Psoas muscle (tissue), 8 donors: ENCODE measurements around the gene HK3. TPM values are rescaled to one million over a fixed set of nuclear protein-coding genes. Genes with fewer than 3 reads are reported as not detected.

Experiments
- ATAC-seq, 4 donors: fragments of 200-7000 bp; cut with Tn5 transposase; one replicate each; pipeline ENCODE4 v1.9.1; 2020; ENCODE audit warnings: moderate library complexity in 3 of 4, mild to moderate bottlenecking in 2 of 4
- DNase-seq, 2 donors: peaks; one replicate each; pipeline ENCODE4 v3.0.0-alpha.2; 2020
- H3K27ac ChIP-seq: fragments of 200-600 bp; one replicate; pipeline ENCODE4 v1.8.0; 2022
- H3K27me3 ChIP-seq, 3 donors: fragments of 200-600 bp in 1 of 3; one replicate each; pipeline versions ENCODE4 v1.6.1 to v1.8.0; 2013 to 2022; ENCODE audit warnings: low read length in 2 of 3, mild to moderate bottlenecking in 2 of 3, moderate library complexity in 1 of 3; ENCODE audit not compliant: insufficient read depth in 3 of 3
- H3K36me3 ChIP-seq, 2 donors: fragments of 200-600 bp in 1 of 2; one replicate each; pipeline versions ENCODE4 v1.6.1 to v1.8.0; 2013 to 2022; ENCODE audit warnings: low read depth in 1 of 2, mild to moderate bottlenecking in 1 of 2, moderate library complexity in 1 of 2; ENCODE audit not compliant: insufficient read depth in 1 of 2
- H3K4me1 ChIP-seq: fragments of 200-600 bp; one replicate; pipeline ENCODE4 v1.8.0; 2022
- H3K4me3 ChIP-seq: fragments of 200-600 bp; one replicate; pipeline ENCODE4 v1.8.0; 2022; ENCODE audit warnings: mild to moderate bottlenecking
- H3K9me3 ChIP-seq: fragments of 200-600 bp; one replicate; pipeline ENCODE4 v1.8.0; 2022
- CTCF ChIP-seq: fragments of 200-600 bp; IDR thresholded peaks from one replicate; pipeline ENCODE4 v1.8.0; 2022; ENCODE audit warnings: antibody characterized with exemption
- WGBS, 3 donors: extraction: QIAGEN DNeasy Blood & Tissue Kit; methylation state at CpG; one replicate each; pipeline versions ENCODE4 v1.1.6 to v1.1.7; 2013; 5-methylcytosine and 5-hydroxymethylcytosine counted together
- intact Hi-C, 2 donors: fragments of 100-400 bp; cut with DNase I; formaldehyde crosslinking; loops; one replicate each; pipeline versions ENCODE4 v1.11.0 to v1.14.2; 2022
- polyA plus RNA-seq, 3 donors: library from polyadenylated mRNA; stranded (reverse); fragments of 200-250 nt; gene quantifications; one replicate each; pipeline ENCODE4 v1.2.3, GENCODE V29; 2013
- total RNA-seq, 4 donors: library from RNA; stranded (reverse); fragmentation: NEBNext Ultra II Directional in 2 of 4; extraction: Animal tissue kit (Norgen Biotek cat#: 25700) in 2 of 4; gene quantifications; one replicate each; pipeline versions ENCODE4 v1.2.1 to v1.2.4, GENCODE V29; 2021 to 2023
- donor health status: healthy with polysubstance abuse.
- donor health status: DM: no; HTN: no; CAD: no; lungs with moderate emphysema.
- donor health status: Bipolar disorder and iron deficiency.
- donor health status: healthy.
- donor health status: DM: yes; HTN: yes; CAD: no.
- donor health status: DM: no; HTN: no; CAD: no.
- donor health status: DM: no; HTN: no; CAD: no.
- donor health status: DM: yes; HTN: yes; CAD: no.

Gene HK3
- total and polyA plus RNA-seq, 7 donors, result 1.6 to 3.1 (median 2.4) TPM

- H3K27ac ChIP-seq, result no peak overlapping the region
- 21 to 29% (median 26%) methylated on average over 6 of the region's 6 CpGs for WGBS, 3 donors
- TF ChIP-seq CTCF, result no peak
- peaks cover 0 to 9% (median 0%) of the 10 kb centered on the region in 3 donors for H3K27me3 ChIP-seq
- intact Hi-C loops, result no loop called here
- H3K36me3 ChIP-seq, result no peaks in the 10 kb centered on the region
- DNase-seq (no peak), ATAC-seq (no peak)
- no peaks in the 10 kb centered on the region for H3K9me3 ChIP-seq
- no peak overlapping the region for H3K4me3 ChIP-seq
- no peaks in the 10 kb centered on the region for H3K4me1 ChIP-seq
These were observed 16.6 kb downstream of the HK3 start for GRCh38 chr5:176882567-176882903.

- intact Hi-C loops, result no loop called here
- Histone ChIP-seq H3K4me1 (no peaks in the 10 kb centered on the region), H3K4me3 (no peak overlapping the region), H3K27me3 (peaks cover 0 to 15% (median 0%) of the 10 kb centered on the region in 3 donors), H3K9me3 (no peaks in the 10 kb centered on the region), H3K36me3 (no peaks in the 10 kb centered on the region), H3K27ac (no peak overlapping the region)
- no peak for TF ChIP-seq CTCF
- DNase-seq, result no peak
- 63 to 74% (median 66%) methylated on average over 25 of the region's 25 CpGs for WGBS, 3 donors
- ATAC-seq, result no peak
These were observed 17.2 kb downstream of the HK3 start for GRCh38 chr5:176881816-176882566.

- ATAC-seq (no peak), DNase-seq (no peak)
- H3K27me3 ChIP-seq, result peaks cover 0 to 20% (median 0%) of the 10 kb centered on the region in 3 donors
- no peaks in the 10 kb centered on the region for H3K4me1 ChIP-seq
- no peaks in the 10 kb centered on the region for H3K36me3 ChIP-seq
- no peak overlapping the region for H3K4me3 ChIP-seq
- H3K27ac ChIP-seq, result no peak overlapping the region
- WGBS, 3 donors, result 91 to 95% (median 94%) methylated on average over 28 of the region's 28 CpGs
- no peaks in the 10 kb centered on the region for H3K9me3 ChIP-seq
- TF ChIP-seq CTCF, result no peak
- intact Hi-C loops, result no loop called here
These were observed 18.0 kb downstream of the HK3 start for GRCh38 chr5:176881021-176881749.

GRCh38 chr5:176880366-176881020 lies 18.7 kb downstream of the HK3 start:
- TF ChIP-seq CTCF, result no peak
- WGBS, 3 donors, result 91 to 95% (median 95%) methylated on average over 24 to 26 of the region's 26 CpGs
- no peak for DNase-seq
- no peak overlapping the region for H3K27ac ChIP-seq
- no peaks in the 10 kb centered on the region for H3K4me1 ChIP-seq
- intact Hi-C loops, result no loop called here
- peaks cover 0 to 27% (median 0%) of the 10 kb centered on the region in 3 donors for H3K27me3 ChIP-seq
- H3K4me3 ChIP-seq, result no peak overlapping the region
- no peaks in the 10 kb centered on the region for H3K9me3 ChIP-seq
- no peak for ATAC-seq
- no peaks in the 10 kb centered on the region for H3K36me3 ChIP-seq
